Mesodermal cell (in vitro differentiated cells): ENCODE data around the gene SPSB1.

ENCODE experiments used
- H3K27ac ChIP-seq: 2 replicates; pipeline ENCODE4 v1.7.0; 2013; ENCODE audit warnings: mild to moderate bottlenecking, low read depth, low read length, moderate library complexity; ENCODE audit not compliant: severe bottlenecking
- H3K36me3 ChIP-seq: 2 replicates; pipeline ENCODE4 v1.7.1; 2013; ENCODE audit warnings: mild to moderate bottlenecking, low read length, moderate library complexity; ENCODE audit not compliant: control insufficient read depth, insufficient read depth
- H3K4me1 ChIP-seq: one replicate; pipeline ENCODE4 v1.7.1; 2013; ENCODE audit warnings: mild to moderate bottlenecking, low read length; ENCODE audit not compliant: insufficient read depth, control insufficient read depth, poor library complexity, severe bottlenecking
- H3K4me3 ChIP-seq: 2 replicates; pipeline ENCODE4 v1.7.0; 2013; ENCODE audit warnings: low read length, control low read depth, mild to moderate bottlenecking; ENCODE audit not compliant: insufficient read depth, poor library complexity, severe bottlenecking; ENCODE audit errors: extremely low read depth
- H3K9me3 ChIP-seq: 2 replicates; pipeline ENCODE4 v1.7.1; 2013; ENCODE audit warnings: mild to moderate bottlenecking, low read length, moderate library complexity; ENCODE audit not compliant: control insufficient read depth
- WGBS, 2 experiments: methylation state at CpG; one replicate each; pipeline ENCODE4 v1.1.5; 2013; ENCODE audit warnings: missing lambda C conversion rate in 2 of 2; ENCODE audit not compliant: insufficient coverage in 2 of 2; 5-methylcytosine and 5-hydroxymethylcytosine counted together

The SPSB1 gene

DNA sequence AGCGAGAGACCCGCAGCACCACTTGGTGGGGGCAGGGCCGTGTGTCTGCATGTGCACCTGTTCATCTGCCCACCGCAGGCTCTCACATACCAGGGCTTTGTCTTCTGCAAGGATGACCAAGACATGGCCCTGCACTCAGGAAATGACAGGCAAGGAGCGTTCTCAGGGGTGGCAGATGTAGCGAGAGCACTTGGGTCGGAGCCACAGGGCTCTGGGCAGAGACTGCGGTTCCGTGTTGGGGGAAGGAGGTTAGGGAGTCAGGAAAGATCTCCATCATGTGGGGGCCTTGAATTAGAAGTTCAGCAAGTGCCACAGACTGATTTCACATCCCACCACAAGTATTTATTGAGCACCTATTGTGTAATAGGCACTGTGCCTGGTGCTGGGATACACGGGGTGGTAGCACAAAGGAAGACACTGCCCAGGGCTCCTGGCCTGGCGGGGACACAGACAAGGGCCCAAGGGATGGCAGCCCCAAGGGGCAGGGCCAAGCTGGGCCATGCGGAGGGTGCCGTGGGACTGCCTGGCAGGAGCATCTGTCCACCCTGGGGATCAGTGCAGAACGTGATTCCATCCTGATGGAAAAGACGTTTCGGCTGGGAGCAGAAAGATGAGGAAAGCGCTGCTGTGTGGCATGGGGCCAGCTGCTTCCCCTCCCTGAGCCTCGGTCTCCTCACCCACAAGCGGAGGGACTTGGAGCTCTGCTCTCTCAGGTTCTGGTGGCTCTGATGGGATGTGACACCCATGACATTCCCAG, 11.4 kb upstream of the SPSB1 start:
- 91 to 95% methylated on average over 13 to 19 of the region's 19 CpGs for WGBS, 2 experiments
- Histone ChIP-seq H3K27ac (no peak overlapping the region), H3K9me3 (peaks cover 7% of the 10 kb centered on the region), H3K4me3 (no peak overlapping the region), H3K36me3 (no peaks in the 10 kb centered on the region), H3K4me1 (peaks cover 27% of the 10 kb centered on the region)

DNA sequence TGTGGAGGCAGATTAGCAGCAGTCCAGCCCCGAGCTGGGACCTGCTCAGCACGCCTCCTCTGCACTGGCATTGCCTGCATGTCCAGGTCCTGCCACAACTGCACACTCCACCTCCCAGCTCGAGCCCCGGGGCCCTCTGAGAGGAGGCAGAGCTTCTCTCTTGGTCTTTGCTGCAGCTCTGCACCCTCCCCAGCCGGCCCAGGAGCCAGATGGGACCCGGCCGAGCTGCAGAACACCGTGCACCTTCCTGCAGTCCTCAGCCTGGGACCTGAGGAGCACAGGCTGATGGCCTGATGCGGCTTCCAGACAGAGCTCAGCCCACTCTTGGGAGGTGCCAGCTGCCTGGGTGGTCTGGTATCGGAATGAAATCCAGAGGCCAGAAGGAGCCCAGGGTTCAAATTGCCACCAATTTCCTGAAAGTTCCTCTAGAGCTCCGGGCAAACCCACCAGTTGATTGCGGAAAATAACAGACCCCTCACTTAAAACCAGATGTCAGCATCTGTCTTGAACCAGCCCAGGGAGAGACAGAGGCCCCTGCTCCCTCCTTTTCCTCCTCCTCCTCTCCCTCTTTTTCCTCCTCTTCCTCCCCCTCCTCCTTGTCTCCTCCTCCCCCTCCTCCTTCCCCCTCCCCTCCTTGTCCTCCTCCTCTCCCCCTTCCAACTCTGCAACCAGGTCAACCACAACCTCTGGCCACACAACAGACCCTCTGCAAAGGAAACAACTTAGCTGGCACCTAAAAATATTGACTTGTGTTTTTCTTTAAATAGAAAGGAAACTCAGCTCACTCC, 10.6 kb upstream of the SPSB1 start:
- Histone ChIP-seq H3K4me3 (no peak overlapping the region), H3K27ac (no peak overlapping the region), H3K4me1 (peaks cover 27% of the 10 kb centered on the region), H3K36me3 (no peaks in the 10 kb centered on the region), H3K9me3 (peaks cover 7% of the 10 kb centered on the region)
- WGBS, 2 experiments = 78 to 84% methylated on average over 11 of the region's 12 CpGs

DNA sequence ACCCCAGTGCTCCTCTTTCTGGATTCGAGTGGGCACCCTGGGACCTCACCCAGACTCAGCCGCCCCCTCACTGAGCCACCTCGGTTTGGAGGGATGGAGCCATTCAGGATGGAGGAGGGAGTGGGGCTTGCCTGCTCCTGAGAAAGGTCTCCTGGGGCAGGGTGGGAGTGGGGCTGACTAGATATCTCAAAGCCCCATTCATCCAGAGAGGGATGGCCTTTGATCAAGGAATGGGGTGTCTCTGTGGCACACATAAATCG, 10.1 kb upstream of the SPSB1 start:
- WGBS, 2 experiments = 53 to 100% methylated on average over 1 to 2 of the region's 4 CpGs

GRCh38 chr1:9284061-9284460, 8.6 kb upstream of the SPSB1 start:
- H3K27ac ChIP-seq = no peak overlapping the region
- H3K9me3 ChIP-seq = peaks cover 14% of the 10 kb centered on the region
- 81 to 100% methylated on average over 2 of the region's 2 CpGs for WGBS, 2 experiments

More for the DNA sequence above, 10.1 kb upstream of the SPSB1 start:
- Histone ChIP-seq H3K4me1 (peaks cover 27% of the 10 kb centered on the region), H3K9me3 (peaks cover 7% of the 10 kb centered on the region), H3K36me3 (no peaks in the 10 kb centered on the region), H3K4me3 (no peak overlapping the region), H3K27ac (no peak overlapping the region)

GRCh38 chr1:9286556-9286955, 6.1 kb upstream of the SPSB1 start:
- H3K36me3 ChIP-seq = no peaks in the 10 kb centered on the region
- 85 to 86% methylated on average over 4 to 5 of the region's 6 CpGs for WGBS, 2 experiments
- H3K4me3 ChIP-seq = no peak overlapping the region
- H3K9me3 ChIP-seq = peaks cover 14% of the 10 kb centered on the region
- peaks cover 14% of the 10 kb centered on the region for H3K4me1 ChIP-seq
- no peak overlapping the region for H3K27ac ChIP-seq

More at GRCh38 chr1:9284061-9284460, 8.6 kb upstream of the SPSB1 start:
- Histone ChIP-seq H3K4me3 (no peak overlapping the region), H3K4me1 (peaks cover 27% of the 10 kb centered on the region), H3K36me3 (no peaks in the 10 kb centered on the region)

- 70 to 88% methylated on average over 3 of the region's 6 CpGs for WGBS, 2 experiments
- Histone ChIP-seq H3K36me3 (no peaks in the 10 kb centered on the region), H3K27ac (no peak overlapping the region), H3K4me3 (no peak overlapping the region), H3K4me1 (peaks cover 9% of the 10 kb centered on the region), H3K9me3 (peaks cover 10% of the 10 kb centered on the region)
These were observed 3.6 kb upstream of the SPSB1 start for GRCh38 chr1:9289090-9289534.

DNA sequence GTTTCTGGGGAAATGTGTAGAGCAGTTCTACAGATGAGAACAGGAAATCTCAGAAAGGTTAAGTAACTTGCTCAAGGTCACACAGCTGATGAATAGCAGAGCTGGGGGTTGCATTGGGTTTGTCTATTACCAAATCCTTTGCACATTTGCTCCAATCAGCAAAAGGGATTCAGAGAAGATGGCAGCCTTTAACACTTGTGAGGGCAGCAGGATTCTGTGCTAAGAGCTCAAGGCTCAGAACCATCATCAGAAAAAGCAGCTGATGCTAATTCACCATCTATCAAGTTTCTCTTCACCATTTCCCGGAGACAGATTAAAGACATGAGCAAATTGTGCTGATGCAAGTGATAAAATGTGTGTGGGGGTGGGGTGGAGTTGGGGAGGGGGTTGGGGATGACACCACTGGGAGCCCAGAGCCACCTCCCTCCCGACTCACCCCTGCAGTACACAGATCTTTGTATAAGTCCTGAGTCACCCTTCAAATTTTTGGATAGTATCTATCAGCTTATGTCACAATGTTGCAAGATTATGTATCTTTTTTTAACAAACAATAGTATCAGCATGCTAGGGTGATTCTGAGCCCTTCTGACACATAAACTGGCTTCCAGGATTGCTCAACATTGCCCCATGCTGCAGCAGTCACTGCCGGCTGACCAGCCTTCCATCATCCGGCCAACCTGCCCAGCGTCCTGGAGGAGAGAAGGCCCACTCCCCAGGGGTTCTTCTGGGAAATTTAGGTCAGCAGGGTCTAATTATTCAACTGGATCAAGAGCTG, 2.8 kb upstream of the SPSB1 start:
- Histone ChIP-seq H3K4me3 (no peak overlapping the region), H3K36me3 (no peaks in the 10 kb centered on the region), H3K9me3 (peaks cover 7% of the 10 kb centered on the region), H3K27ac (no peak overlapping the region), H3K4me1 (peaks cover 16% of the 10 kb centered on the region)
- WGBS, 2 experiments = 62 to 71% methylated on average over 3 of the region's 5 CpGs

GRCh38 chr1:9291914-9292360, 757 bp upstream of the SPSB1 start:
- Histone ChIP-seq H3K4me3 (peak overlapping the region; percentile 78), H3K36me3 (peaks cover 12% of the 10 kb centered on the region), H3K4me1 (peaks cover 27% of the 10 kb centered on the region), H3K9me3 (peaks cover 7% of the 10 kb centered on the region), H3K27ac (no peak overlapping the region)
- WGBS, 2 experiments = 3 to 34% methylated on average over 4 to 7 of the region's 13 CpGs

DNA sequence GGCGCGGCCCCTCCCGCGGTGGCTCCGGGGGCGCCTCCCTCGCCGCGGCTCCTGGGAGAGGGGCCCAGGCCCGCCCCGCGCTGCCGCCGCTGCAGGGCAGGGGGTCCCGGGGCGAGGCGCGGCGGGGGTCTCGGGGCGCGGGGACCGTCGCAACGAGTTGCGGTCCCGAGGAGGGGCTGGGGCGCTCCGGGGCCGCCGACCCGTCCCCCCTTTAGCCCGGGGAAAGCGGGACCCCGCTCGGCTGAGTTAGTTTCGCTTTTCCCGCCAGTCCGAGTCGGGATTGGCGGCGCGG, 493 bp downstream of the SPSB1 start:
- Histone ChIP-seq H3K36me3 (peaks cover 15% of the 10 kb centered on the region), H3K4me3 (peak overlapping the region; percentile 78), H3K9me3 (peaks cover 4% of the 10 kb centered on the region), H3K27ac (peak overlapping the region; percentile 10), H3K4me1 (peaks cover 27% of the 10 kb centered on the region)
- WGBS, 2 experiments = 0 to 1% methylated on average over 32 to 37 of the region's 43 CpGs

DNA sequence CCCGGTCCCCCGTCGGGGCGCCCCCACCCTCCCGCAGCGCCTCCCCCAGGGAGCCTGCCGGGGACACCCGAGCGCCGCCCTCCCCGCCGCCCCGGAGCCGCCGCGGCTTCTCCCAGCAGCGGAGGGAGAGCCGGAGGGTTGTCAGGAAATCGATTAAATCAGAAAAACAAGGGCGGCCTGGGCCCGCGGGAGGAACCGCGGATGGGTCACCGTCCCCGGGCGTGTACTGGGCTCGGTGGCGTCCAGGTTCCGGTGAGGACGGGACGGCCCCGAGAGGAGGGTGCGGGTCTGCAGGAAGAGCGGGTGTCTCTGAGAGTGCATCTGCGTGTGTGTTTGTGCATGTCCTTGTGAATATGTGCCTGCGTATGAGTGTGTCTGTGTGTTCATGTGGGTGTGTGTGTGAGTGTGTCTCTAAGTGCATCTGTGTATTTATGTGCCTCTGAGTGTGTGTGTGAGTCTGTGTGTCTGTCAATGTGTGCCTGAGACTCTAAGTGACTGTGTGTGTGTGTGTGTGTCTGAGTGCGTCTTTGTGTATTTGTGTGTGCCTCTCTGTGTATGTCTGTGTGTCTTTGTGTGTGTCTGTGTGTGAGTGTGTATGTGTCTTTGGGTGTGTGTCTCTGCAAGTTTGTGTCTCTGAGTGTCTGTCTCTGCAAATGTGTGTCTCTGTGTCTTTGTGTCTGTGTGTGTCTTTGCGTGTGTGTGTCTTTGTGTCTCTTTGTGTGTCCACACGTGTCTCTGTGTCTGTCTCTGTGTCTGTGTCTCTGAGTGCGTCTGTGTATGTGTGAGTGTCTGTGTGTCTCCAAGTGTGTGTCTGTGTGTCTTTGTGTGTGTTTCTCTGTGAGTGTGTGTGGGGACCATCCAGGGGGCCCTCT, 1.1 kb downstream of the SPSB1 start:
- Histone ChIP-seq H3K36me3 (peaks cover 15% of the 10 kb centered on the region), H3K4me3 (peak overlapping the region; percentile 78), H3K9me3 (no peaks in the 10 kb centered on the region), H3K27ac (no peak overlapping the region), H3K4me1 (peaks cover 27% of the 10 kb centered on the region)
- 9 to 10% methylated on average over 40 of the region's 41 CpGs for WGBS, 2 experiments
